Sigmoid colon (tissue), 7 donors: Measurements from ENCODE around the gene SLC19A1. TPM values are rescaled to one million over a fixed set of nuclear protein-coding genes. Genes with fewer than 3 reads are reported as not detected.

Experiments used
- DNase-seq: peaks from one replicate; pipeline ENCODE4 v3.0.0-alpha.2; 2019
- H3K27ac ChIP-seq, 4 donors: fragments of 200-600 bp; sonication (generic); one replicate each; pipeline ENCODE4 v1.5.1; 2016 to 2019; ENCODE audit warnings: mild to moderate bottlenecking in 1 of 4
- H3K27me3 ChIP-seq, 3 donors: fragments of 200-600 bp; sonication (generic); one replicate each; pipeline ENCODE4 v1.5.1; 2019; ENCODE audit warnings: mild to moderate bottlenecking in 1 of 3
- H3K36me3 ChIP-seq, 4 donors: fragments of 200-600 bp; sonication (generic); one replicate each; pipeline ENCODE4 v1.5.1; 2016 to 2019
- H3K4me1 ChIP-seq, 4 donors: fragments of 200-600 bp; sonication (generic); one replicate each; pipeline ENCODE4 v1.5.1; 2017 to 2019
- H3K4me3 ChIP-seq, 4 donors: fragments of 200-600 bp; sonication (generic); one replicate each; pipeline ENCODE4 v1.5.1; 2017 to 2019; ENCODE audit warnings: mild to moderate bottlenecking in 2 of 4, moderate library complexity in 1 of 4
- H3K9me3 ChIP-seq, 4 donors: fragments of 200-600 bp in 3 of 4; sonication (generic) in 3 of 4; one replicate each; pipeline versions ENCODE4 v1.5.1 to v1.6.1; 2013 to 2019
- EP300 ChIP-seq, 4 donors: sonication (generic); formaldehyde crosslinking; IDR thresholded peaks; one replicate each; pipeline ENCODE4 v1.6.1; 2017; ENCODE audit warnings: antibody characterized with exemption in 4 of 4
- POLR2A ChIP-seq, 2 donors: fragments of 450-650 bp; IDR thresholded peaks; one replicate each; pipeline ENCODE4 v1.6.1; 2016; ENCODE audit warnings: antibody characterized with exemption in 2 of 2, mild to moderate bottlenecking in 2 of 2, moderate library complexity in 2 of 2
- POLR2AphosphoS5 ChIP-seq, 4 donors: sonication (generic); formaldehyde crosslinking; IDR thresholded peaks; one replicate each; pipeline ENCODE4 v1.6.1; 2017; ENCODE audit warnings: antibody characterized with exemption in 4 of 4
- WGBS, 2 donors: extraction: QIAGEN DNeasy Blood & Tissue Kit; methylation state at CpG; one replicate each; pipeline ENCODE4 v1.1.7; 2013; 5-methylcytosine and 5-hydroxymethylcytosine counted together
- intact Hi-C: fragments of 100-400 bp; cut with DNase I; formaldehyde crosslinking; loops from one replicate; pipeline ENCODE4 v1.15.1; 2023
- polyA plus RNA-seq, 3 donors: library from polyadenylated mRNA; stranded (reverse); fragments of 200-250 nt; gene quantifications; one replicate each; pipeline ENCODE4 v1.2.3, GENCODE V29; 2013
- total RNA-seq, 4 donors: library from RNA; depleted of rRNA; stranded (reverse); fragments of >200 nt; gene quantifications; one replicate each; pipeline ENCODE4 v1.1.0, GENCODE V29; 2016
- TF ChIP-seq, protein P1 (sequence below), 4 experiments: fragments of 450-650 bp in 3 of 4; fragments of 200-600 bp in 1 of 4; IDR thresholded peaks; one replicate each; pipeline ENCODE4 v1.5.1; 2016 to 2019; ENCODE audit warnings: antibody characterized with exemption in 4 of 4, mild to moderate bottlenecking in 3 of 4, moderate library complexity in 2 of 4
- donor health status: healthy with polysubstance abuse.
- donor health status: Bipolar disorder and iron deficiency.
- donor health status: healthy.

Gene SLC19A1
- total and polyA plus RNA-seq, 7 donors: 1.8 to 10.7 (median 2.5) TPM

- intact Hi-C loops: no loop called here
- Histone ChIP-seq H3K4me1 (peaks cover 0 to 41% (median 38%) of the 10 kb centered on the region in 4 donors), H3K27ac (peak overlapping the region; percentile 78 to 87 (median 82)), H3K4me3 (no peak overlapping the region), H3K9me3 (no peaks in the 10 kb centered on the region), H3K36me3 (peaks cover 0 to 23% (median 11%) of the 10 kb centered on the region in 4 donors), H3K27me3 (no peaks in the 10 kb centered on the region)
- DNase-seq: no peak
- WGBS, 2 donors: 73 to 90% methylated on average over 42 of the region's 42 CpGs
- no peak for TF ChIP-seq EP300 (IDR thresholded peaks at IDR 0.05)
- TF ChIP-seq POLR2A (IDR thresholded peaks at IDR 0.05): no peak
Observed at GRCh38 chr21:45472445-45473365, 69.5 kb downstream of the SLC19A1 start.

DNA sequence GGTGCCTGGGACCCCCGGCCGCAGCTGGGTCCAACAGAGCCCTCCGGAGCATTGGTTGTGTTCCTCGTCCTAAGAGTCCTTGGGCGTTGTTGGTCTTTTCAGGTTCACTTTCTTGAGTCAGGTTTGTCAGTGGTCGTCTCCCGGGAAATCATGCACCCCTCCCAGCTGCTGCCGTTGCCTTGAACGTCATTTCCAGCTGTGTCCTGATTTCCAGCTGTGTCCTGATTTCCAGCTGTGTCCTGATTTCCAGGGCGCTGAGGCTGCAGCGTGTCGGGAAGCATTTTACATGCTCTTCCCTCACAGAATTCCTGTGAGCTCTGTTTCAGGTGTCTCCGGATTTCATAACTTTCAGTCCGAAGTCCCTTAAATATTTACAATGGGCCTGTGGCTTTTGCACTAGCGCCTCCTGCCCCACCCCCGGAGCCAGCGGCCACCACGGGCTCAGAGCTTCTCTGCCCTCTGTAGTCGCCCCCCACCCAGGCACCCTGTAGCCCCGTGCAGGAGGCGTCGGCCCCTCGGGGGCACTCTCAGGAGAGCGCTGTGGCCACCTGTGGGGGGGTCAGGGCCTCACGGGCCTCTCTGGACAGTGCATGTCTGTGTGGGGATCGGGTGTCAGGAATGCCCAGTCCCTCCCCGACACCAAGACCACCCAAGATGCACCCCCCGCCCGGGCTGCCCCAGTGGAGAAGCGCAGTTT is 70.6 kb downstream of the SLC19A1 start:
- DNase-seq: peak; percentile 87
- intact Hi-C loops: no loop called here
- Histone ChIP-seq H3K9me3 (no peaks in the 10 kb centered on the region), H3K4me1 (peaks cover 0 to 43% (median 34%) of the 10 kb centered on the region in 4 donors), H3K4me3 (no peak overlapping the region), H3K27me3 (no peaks in the 10 kb centered on the region), H3K27ac (peak overlapping the region; percentile 78 to 87 (median 82)), H3K36me3 (peaks cover 0 to 23% (median 11%) of the 10 kb centered on the region in 4 donors)
- TF ChIP-seq, protein P1, sequence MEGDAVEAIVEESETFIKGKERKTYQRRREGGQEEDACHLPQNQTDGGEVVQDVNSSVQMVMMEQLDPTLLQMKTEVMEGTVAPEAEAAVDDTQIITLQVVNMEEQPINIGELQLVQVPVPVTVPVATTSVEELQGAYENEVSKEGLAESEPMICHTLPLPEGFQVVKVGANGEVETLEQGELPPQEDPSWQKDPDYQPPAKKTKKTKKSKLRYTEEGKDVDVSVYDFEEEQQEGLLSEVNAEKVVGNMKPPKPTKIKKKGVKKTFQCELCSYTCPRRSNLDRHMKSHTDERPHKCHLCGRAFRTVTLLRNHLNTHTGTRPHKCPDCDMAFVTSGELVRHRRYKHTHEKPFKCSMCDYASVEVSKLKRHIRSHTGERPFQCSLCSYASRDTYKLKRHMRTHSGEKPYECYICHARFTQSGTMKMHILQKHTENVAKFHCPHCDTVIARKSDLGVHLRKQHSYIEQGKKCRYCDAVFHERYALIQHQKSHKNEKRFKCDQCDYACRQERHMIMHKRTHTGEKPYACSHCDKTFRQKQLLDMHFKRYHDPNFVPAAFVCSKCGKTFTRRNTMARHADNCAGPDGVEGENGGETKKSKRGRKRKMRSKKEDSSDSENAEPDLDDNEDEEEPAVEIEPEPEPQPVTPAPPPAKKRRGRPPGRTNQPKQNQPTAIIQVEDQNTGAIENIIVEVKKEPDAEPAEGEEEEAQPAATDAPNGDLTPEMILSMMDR (IDR thresholded peaks at IDR 0.05): no peak
- no peak for TF ChIP-seq POLR2A (IDR thresholded peaks at IDR 0.05)
- TF ChIP-seq EP300 (IDR thresholded peaks at IDR 0.05): no peak
- peak in 3 of 4 donors; percentile 44 to 70 (median 53) for TF ChIP-seq POLR2AphosphoS5 (IDR thresholded peaks at IDR 0.05)
- 27 to 56% methylated on average over 30 of the region's 30 CpGs for WGBS, 2 donors

DNA sequence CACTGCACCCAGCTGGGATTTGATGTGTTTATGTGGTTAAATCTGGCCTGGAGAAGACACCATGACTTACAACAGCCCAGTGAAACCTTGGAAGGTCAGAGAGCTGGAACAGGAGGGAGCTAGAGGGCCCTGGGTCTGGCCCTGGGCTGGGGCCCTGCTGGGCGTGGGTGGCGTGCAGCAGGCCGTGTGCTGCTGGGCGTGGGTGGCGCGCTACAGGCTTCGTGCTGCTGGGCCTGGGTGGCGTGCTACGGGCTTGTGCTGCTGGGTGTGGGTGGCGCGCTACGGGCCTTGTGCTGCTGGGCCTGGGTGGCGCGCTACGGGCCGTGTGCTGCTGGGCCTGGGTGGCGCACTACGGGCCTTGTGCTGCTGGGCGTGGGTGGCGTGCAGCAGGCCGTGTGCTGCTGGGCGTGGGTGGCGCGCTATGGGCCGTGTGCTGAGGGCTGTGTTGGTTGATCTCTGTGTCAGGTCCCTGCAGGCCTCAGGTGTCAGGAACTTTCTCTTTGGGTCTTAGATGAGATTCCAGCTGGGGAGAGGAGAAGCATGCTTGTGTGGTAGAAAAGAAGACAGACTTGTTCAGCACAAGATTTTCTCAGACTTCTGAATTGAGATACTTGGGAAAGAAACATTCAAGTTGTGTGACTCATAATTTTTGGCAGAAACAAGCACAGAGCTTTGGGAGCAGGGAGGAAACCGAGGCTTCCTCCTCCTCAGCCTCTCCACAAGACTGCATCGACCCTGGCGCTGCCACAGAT is 71.3 kb downstream of the SLC19A1 start:
- TF ChIP-seq EP300 (IDR thresholded peaks at IDR 0.05) (no peak), POLR2A (IDR thresholded peaks at IDR 0.05) (no peak)
- intact Hi-C loops: no loop called here
- WGBS, 2 donors: 41 to 64% methylated on average over 28 of the region's 28 CpGs
- DNase-seq: no peak
- Histone ChIP-seq H3K4me1 (peaks cover 0 to 43% (median 34%) of the 10 kb centered on the region in 4 donors), H3K4me3 (no peak overlapping the region), H3K9me3 (no peaks in the 10 kb centered on the region), H3K27ac (peak overlapping the region; percentile 78 to 87 (median 82)), H3K27me3 (no peaks in the 10 kb centered on the region), H3K36me3 (peaks cover 0 to 22% (median 10%) of the 10 kb centered on the region in 4 donors)

DNA sequence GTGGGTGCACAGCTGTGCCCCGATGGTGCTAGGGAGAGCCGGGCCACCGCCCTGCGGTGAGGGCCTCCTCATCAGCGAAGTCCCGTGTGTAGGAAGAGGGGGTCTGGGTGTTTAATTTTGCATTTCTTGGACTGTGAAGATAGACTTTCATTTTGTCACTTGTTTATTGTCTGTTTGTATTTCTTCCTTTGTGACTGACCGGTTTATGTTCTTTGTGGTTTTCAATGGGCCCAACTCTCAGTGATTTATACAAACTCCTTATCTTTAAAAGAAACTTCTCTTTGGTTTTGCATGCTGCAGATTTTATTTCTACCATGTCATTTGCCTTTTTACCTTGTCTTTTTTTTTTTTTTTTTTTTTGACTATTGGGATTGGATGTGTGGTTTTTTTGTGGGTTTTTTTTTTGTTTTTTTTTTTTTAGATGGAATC is 72.1 kb downstream of the SLC19A1 start:
- Histone ChIP-seq H3K27ac (peak overlapping the region; percentile 78 to 87 (median 82)), H3K4me3 (no peak overlapping the region), H3K4me1 (peaks cover 0 to 43% (median 34%) of the 10 kb centered on the region in 4 donors), H3K36me3 (peaks cover 0 to 16% (median 6%) of the 10 kb centered on the region in 4 donors), H3K27me3 (no peaks in the 10 kb centered on the region), H3K9me3 (no peaks in the 10 kb centered on the region)
- DNase-seq: no peak
- 49 to 68% methylated on average over 7 of the region's 7 CpGs for WGBS, 2 donors
- TF ChIP-seq, protein P1 (IDR thresholded peaks at IDR 0.05): no peak
- no peak for TF ChIP-seq EP300 (IDR thresholded peaks at IDR 0.05)
- no peak for TF ChIP-seq POLR2AphosphoS5 (IDR thresholded peaks at IDR 0.05)
- no peak for TF ChIP-seq POLR2A (IDR thresholded peaks at IDR 0.05)
- intact Hi-C loops: no loop called here

DNA sequence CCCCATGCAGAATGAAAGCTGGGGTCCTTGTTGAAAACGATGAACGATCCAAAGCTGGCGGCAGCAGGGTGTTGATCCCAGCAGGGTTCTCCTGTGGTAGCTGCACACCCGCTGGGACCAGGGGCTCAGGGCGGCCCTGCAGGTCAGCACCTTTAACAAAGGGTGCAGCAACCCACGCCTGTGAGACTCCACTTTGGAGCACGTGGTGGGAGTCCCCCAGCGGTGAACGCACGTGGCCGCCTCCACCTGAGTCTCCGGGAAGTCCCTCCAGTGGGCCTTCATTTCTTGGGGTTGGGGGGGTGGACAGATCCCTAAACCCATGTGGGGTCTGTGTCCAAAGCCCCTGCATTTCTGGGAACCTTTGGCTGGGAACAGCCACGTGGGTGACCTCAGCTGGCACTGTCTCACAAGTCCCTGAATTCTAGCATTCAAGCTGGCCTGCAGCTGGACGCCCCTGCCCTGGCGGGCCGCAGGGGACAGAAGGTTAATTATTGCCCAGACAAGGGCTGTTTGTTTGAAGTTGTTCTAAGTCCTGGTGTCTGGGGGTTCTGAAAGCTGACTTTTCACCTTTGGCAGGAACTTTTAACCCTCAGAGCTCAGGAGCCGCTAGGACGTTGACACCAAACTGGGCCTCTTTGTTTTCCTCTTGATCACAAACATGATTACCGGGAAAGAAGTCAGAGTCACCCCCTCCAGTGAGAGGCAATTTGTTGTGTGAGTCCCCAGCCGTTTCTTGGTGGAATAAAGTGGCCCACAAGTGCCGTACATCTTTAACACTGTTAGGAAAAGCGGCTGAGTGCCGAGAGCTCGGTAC is 72.8 kb downstream of the SLC19A1 start:
- 58 to 77% methylated on average over 24 of the region's 24 CpGs for WGBS, 2 donors
- TF ChIP-seq POLR2AphosphoS5 (IDR thresholded peaks at IDR 0.05): no peak
- TF ChIP-seq POLR2A (IDR thresholded peaks at IDR 0.05): no peak
- no peak for TF ChIP-seq EP300 (IDR thresholded peaks at IDR 0.05)
- TF ChIP-seq, protein P1 (IDR thresholded peaks at IDR 0.05): no peak
- Histone ChIP-seq H3K4me1 (peaks cover 0 to 43% (median 34%) of the 10 kb centered on the region in 4 donors), H3K27me3 (no peaks in the 10 kb centered on the region), H3K36me3 (peaks cover 0 to 10% (median 3%) of the 10 kb centered on the region in 4 donors), H3K4me3 (no peak overlapping the region), H3K9me3 (no peaks in the 10 kb centered on the region), H3K27ac (peak overlapping the region; percentile 78 to 87 (median 82))
- intact Hi-C loops: no loop called here
- no peak for DNase-seq
